Glutamatergic neuron (in vitro differentiated cells): ENCODE results near the gene PTGIS. TPM values are rescaled to one million over a fixed set of nuclear protein-coding genes. Genes with fewer than 3 reads are reported as not detected.

Source experiments
- DNase-seq: peaks from one replicate; pipeline ENCODE4 v3.0.0; 2022
- H3K27ac Mint-ChIP-seq: one replicate; pipeline ENCODE4 v1.8.0; 2020; ENCODE audit warnings: mild to moderate bottlenecking, mixed read lengths, inconsistent platforms; ENCODE audit not compliant: unreplicated experiment
- H3K27me3 Mint-ChIP-seq: one replicate; pipeline ENCODE4 v1.8.0; 2020; ENCODE audit warnings: mild to moderate bottlenecking, moderate library complexity, mixed read lengths, inconsistent platforms; ENCODE audit not compliant: unreplicated experiment
- H3K36me3 Mint-ChIP-seq: one replicate; pipeline ENCODE4 v1.8.0; 2020; ENCODE audit warnings: mild to moderate bottlenecking, mixed read lengths, inconsistent platforms; ENCODE audit not compliant: unreplicated experiment
- H3K4me1 Mint-ChIP-seq: one replicate; pipeline ENCODE4 v1.8.0; 2020; ENCODE audit warnings: mild to moderate bottlenecking, low read depth, mixed read lengths, inconsistent platforms; ENCODE audit not compliant: unreplicated experiment
- H3K4me3 Mint-ChIP-seq: one replicate; pipeline ENCODE4 v1.8.0; 2020; ENCODE audit warnings: mild to moderate bottlenecking, mixed read lengths, inconsistent platforms; ENCODE audit not compliant: unreplicated experiment
- H3K9me3 Mint-ChIP-seq: one replicate; pipeline ENCODE4 v1.8.0; 2020; ENCODE audit warnings: mild to moderate bottlenecking, moderate library complexity, mixed read lengths, inconsistent platforms; ENCODE audit not compliant: unreplicated experiment
- CTCF ChIP-seq: fragments of 200-600 bp; sonication (generic); IDR thresholded peaks from one replicate; pipeline ENCODE4 v1.5.0; 2021; ENCODE audit not compliant: partially characterized antibody, unreplicated experiment
- total RNA-seq: library from RNA; stranded (reverse); fragmentation: NEBNext Ultra II Directional; extraction: Animal tissue kit (Norgen Biotek cat#: 25700); gene quantifications from one replicate; pipeline ENCODE4 v1.2.1, GENCODE V29; 2021; ENCODE audit not compliant: unreplicated experiment

The PTGIS gene
- total RNA-seq, 1 donor from 2014 or later: 0.12 TPM

- no peak for TF ChIP-seq CTCF
- H3K27me3 Mint-ChIP-seq: peaks cover 11% of the 10 kb centered on the region
- H3K36me3 Mint-ChIP-seq: no peaks in the 10 kb centered on the region
- H3K4me3 Mint-ChIP-seq: no peak overlapping the region
- no peaks in the 10 kb centered on the region for H3K4me1 Mint-ChIP-seq
- DNase-seq: no peak
- H3K9me3 Mint-ChIP-seq: peaks cover 1% of the 10 kb centered on the region
- H3K27ac Mint-ChIP-seq: no peak overlapping the region
Observed at GRCh38 chr20:49489688-49490087, 78.2 kb downstream of the PTGIS start.

GRCh38 chr20:49486064-49486463 lies 81.9 kb downstream of the PTGIS start:
- H3K4me3 Mint-ChIP-seq: no peak overlapping the region

GRCh38 chr20:49485563-49485962 lies 82.4 kb downstream of the PTGIS start:
- Mint-ChIP-seq H3K27me3 (peaks cover 27% of the 10 kb centered on the region), H3K36me3 (no peaks in the 10 kb centered on the region), H3K4me1 (peaks cover 5% of the 10 kb centered on the region), H3K9me3 (no peaks in the 10 kb centered on the region), H3K4me3 (no peak overlapping the region), H3K27ac (no peak overlapping the region)
- no peak for DNase-seq
- TF ChIP-seq CTCF: no peak

More at GRCh38 chr20:49486064-49486463, 81.9 kb downstream of the PTGIS start:
- Mint-ChIP-seq H3K36me3 (no peaks in the 10 kb centered on the region), H3K4me1 (peaks cover 2% of the 10 kb centered on the region), H3K27ac (no peak overlapping the region), H3K9me3 (no peaks in the 10 kb centered on the region), H3K27me3 (peaks cover 24% of the 10 kb centered on the region)
- TF ChIP-seq CTCF: no peak
- DNase-seq: no peak

- peak overlapping the region; percentile 67 for H3K27ac Mint-ChIP-seq
- TF ChIP-seq CTCF: peak; percentile 57
- peak overlapping the region; percentile 88 for H3K4me3 Mint-ChIP-seq
- peaks cover 27% of the 10 kb centered on the region for H3K27me3 Mint-ChIP-seq
- H3K36me3 Mint-ChIP-seq: no peaks in the 10 kb centered on the region
- H3K4me1 Mint-ChIP-seq: peaks cover 7% of the 10 kb centered on the region
- no peaks in the 10 kb centered on the region for H3K9me3 Mint-ChIP-seq
- DNase-seq: peak; percentile 94
Observed at GRCh38 chr20:49484180-49485140, 83.5 kb downstream of the PTGIS start.

- Mint-ChIP-seq H3K27ac (no peak overlapping the region), H3K9me3 (no peaks in the 10 kb centered on the region), H3K27me3 (peaks cover 30% of the 10 kb centered on the region), H3K4me1 (peaks cover 7% of the 10 kb centered on the region), H3K36me3 (no peaks in the 10 kb centered on the region), H3K4me3 (peak overlapping the region; percentile 65)
- peak; percentile 45 for DNase-seq
- TF ChIP-seq CTCF: no peak
Observed at GRCh38 chr20:49483696-49484123, 84.2 kb downstream of the PTGIS start.
